Neutrophil (primary cell): Measurements from ENCODE around the gene TMCO2.

Experiments used
- H3K27ac ChIP-seq: fragments of 200-600 bp; sonication (generic); 2 replicates; pipeline ENCODE4 v1.5.1; 2016; ENCODE audit warnings: mild to moderate bottlenecking, moderate library complexity
- H3K27me3 ChIP-seq: fragments of 200-600 bp; sonication (generic); 2 replicates; pipeline ENCODE4 v1.6.0; 2016; ENCODE audit warnings: mild to moderate bottlenecking
- H3K36me3 ChIP-seq: fragments of 200-600 bp; sonication (generic); 2 replicates; pipeline ENCODE4 v1.5.1; 2017
- H3K4me1 ChIP-seq, 2 experiments: fragments of 200-600 bp in 1 of 2; sonication (generic) in 1 of 2; 1 replicate in 1 of 2; 2 replicates in 1 of 2; pipeline versions ENCODE4 v1.5.1 to v1.6.1; 2013 to 2016; ENCODE audit warnings: low read depth in 1 of 2, low read length in 1 of 2, mild to moderate bottlenecking in 1 of 2, moderate library complexity in 1 of 2; ENCODE audit not compliant: control insufficient read depth in 1 of 2, insufficient read depth in 1 of 2
- H3K4me3 ChIP-seq, 2 experiments: fragments of 200-600 bp in 1 of 2; sonication (generic) in 1 of 2; 1 replicate in 1 of 2; 2 replicates in 1 of 2; pipeline ENCODE4 v1.5.1; 2013 to 2016; ENCODE audit warnings: low read depth in 1 of 2, low read length in 1 of 2, mild to moderate bottlenecking in 1 of 2, moderate library complexity in 1 of 2
- H3K9me3 ChIP-seq: fragments of 200-600 bp; sonication (generic); 2 replicates; pipeline ENCODE4 v1.5.1; 2016
- TF ChIP-seq, protein P1 (sequence below): fragments of 200-600 bp; sonication (generic); IDR thresholded peaks from 2 replicates; pipeline ENCODE4 v1.5.1; 2016; ENCODE audit warnings: antibody characterized with exemption

The TMCO2 gene

GRCh38 chr1:40299366-40300248 lies 51.9 kb downstream of the TMCO2 start:
- Histone ChIP-seq H3K9me3 (no peaks in the 10 kb centered on the region), H3K27me3 (no peaks in the 10 kb centered on the region), H3K4me3 (no peak overlapping the region), H3K27ac (no peak overlapping the region), H3K4me1 (no peaks in the 10 kb centered on the region), H3K36me3 (peaks cover 41% of the 10 kb centered on the region)
- TF ChIP-seq, protein P1, sequence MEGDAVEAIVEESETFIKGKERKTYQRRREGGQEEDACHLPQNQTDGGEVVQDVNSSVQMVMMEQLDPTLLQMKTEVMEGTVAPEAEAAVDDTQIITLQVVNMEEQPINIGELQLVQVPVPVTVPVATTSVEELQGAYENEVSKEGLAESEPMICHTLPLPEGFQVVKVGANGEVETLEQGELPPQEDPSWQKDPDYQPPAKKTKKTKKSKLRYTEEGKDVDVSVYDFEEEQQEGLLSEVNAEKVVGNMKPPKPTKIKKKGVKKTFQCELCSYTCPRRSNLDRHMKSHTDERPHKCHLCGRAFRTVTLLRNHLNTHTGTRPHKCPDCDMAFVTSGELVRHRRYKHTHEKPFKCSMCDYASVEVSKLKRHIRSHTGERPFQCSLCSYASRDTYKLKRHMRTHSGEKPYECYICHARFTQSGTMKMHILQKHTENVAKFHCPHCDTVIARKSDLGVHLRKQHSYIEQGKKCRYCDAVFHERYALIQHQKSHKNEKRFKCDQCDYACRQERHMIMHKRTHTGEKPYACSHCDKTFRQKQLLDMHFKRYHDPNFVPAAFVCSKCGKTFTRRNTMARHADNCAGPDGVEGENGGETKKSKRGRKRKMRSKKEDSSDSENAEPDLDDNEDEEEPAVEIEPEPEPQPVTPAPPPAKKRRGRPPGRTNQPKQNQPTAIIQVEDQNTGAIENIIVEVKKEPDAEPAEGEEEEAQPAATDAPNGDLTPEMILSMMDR, result no peak

- Histone ChIP-seq H3K27me3 (no peaks in the 10 kb centered on the region), H3K4me3 (no peak overlapping the region), H3K9me3 (no peaks in the 10 kb centered on the region), H3K27ac (no peak overlapping the region), H3K4me1 (no peaks in the 10 kb centered on the region), H3K36me3 (peaks cover 42% of the 10 kb centered on the region)
- TF ChIP-seq, protein P1, result no peak
Observed at GRCh38 chr1:40300249-40300567, 52.5 kb downstream of the TMCO2 start.

GRCh38 chr1:40300651-40301050 lies 52.9 kb downstream of the TMCO2 start:
- no peaks in the 10 kb centered on the region for H3K4me1 ChIP-seq
- no peaks in the 10 kb centered on the region for H3K9me3 ChIP-seq
- TF ChIP-seq, protein P1, result no peak
- H3K27me3 ChIP-seq, result no peaks in the 10 kb centered on the region
- H3K36me3 ChIP-seq, result peaks cover 44% of the 10 kb centered on the region
- H3K4me3 ChIP-seq, result no peak overlapping the region
- H3K27ac ChIP-seq, result no peak overlapping the region

DNA sequence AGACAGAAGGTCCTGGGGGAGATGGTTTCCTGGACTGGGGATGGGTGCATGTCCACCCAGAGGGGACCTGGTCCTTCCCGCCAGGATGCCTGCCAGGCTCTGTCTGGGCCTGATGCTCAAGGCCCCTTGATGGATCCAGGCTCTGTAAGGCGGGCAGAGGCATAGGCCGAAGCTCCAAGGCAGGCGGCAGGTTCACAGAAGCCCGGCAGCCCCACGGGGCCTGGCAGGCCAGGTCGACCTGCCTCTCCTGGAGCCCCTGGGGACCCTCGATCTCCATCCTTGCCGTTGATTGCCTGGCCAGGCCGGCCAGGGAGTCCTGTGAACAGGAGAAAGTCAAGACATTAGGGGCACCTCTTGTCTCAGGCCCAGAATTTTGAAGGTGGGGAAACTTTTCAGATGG lies 53.3 kb downstream of the TMCO2 start:
- Histone ChIP-seq H3K4me3 (no peak overlapping the region), H3K4me1 (no peaks in the 10 kb centered on the region), H3K9me3 (no peaks in the 10 kb centered on the region), H3K36me3 (peaks cover 48% of the 10 kb centered on the region), H3K27ac (no peak overlapping the region), H3K27me3 (no peaks in the 10 kb centered on the region)
- TF ChIP-seq, protein P1, result no peak
